T-helper 2 cell treated with Interferon-gamma antibody and Interleukin-4, amounts not matched to agents 100 ng/mL and 5 ng/mL, for 36 hours (primary cell): ENCODE measurements around the gene HIF3A. TPM values are rescaled to one million over a fixed set of nuclear protein-coding genes. Genes with fewer than 3 reads are reported as not detected.

ENCODE experiments used
- intact Hi-C: fragments of 100-400 bp; cut with micrococcal nuclease; formaldehyde crosslinking; loops from one replicate; pipeline ENCODE4 v1.15.1; 2023
- total RNA-seq: library from RNA; stranded (reverse); gene quantifications from 2 replicates; pipeline ENCODE4 v1.2.3, GENCODE V29; 2022

The HIF3A gene
- total RNA-seq, 1 donor from 2014 or later = not detected

DNA sequence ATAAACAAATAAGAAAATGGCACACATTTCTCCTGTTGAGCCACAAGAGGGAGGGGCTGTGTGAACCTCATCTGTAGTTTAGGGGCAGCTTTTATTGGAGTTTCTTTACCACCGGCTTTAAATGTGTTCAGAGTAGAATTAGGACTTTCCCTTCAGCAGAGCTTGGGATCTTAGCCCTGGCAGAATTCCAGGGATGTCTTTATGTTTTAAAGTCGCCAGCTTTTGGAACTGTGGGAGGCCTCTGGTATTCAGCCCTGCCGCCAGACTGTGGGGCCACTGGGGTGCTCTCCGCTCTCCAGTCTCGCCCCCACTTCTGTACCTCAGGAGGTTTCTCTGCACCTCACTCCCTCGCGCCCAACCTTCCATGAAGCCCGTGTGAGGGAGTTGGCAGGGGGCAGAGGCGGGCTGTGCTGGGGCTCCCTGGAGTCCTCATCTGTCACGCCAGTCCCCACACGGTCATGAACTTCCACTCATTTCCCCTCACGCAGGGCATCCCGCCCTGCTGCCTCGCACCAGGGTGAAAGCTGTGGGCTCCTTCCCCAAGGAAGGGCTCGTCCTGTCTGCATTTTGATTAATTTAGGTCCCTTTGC, 85.0 kb downstream of the HIF3A start:
- intact Hi-C loops = no loop called here

DNA sequence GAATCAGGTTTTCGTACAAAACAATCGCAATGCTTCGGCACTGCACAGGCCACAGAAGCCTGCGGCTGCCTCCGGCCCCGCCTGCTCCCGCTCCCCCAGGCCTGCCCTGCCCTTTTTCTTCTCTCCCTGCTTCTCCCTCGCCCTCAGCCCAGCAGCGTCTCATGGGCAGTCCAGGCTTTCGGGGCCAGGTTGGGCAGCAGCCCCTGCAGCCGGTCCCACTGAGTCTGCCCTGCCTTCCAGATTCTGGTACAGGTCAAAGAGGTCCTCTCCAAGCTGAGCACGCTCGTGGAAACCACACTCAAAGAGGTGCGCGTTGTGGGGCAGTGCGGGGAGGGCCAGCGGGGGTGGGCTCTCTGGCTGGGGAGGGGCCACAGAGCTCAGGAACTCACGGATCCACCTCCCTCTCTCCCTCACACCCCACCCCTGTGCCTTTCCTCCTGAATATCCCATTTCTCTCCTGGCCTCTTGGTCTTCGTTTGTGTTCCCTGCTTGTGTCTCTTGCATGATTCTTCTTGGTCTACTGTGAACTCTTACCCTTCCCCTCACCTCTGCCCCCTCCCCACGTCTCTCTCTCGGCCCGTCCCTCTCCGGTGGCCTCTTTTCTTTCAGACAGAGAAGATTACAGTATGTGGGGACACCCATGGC, 86.5 kb downstream of the HIF3A start:
- intact Hi-C loops = no loop called here

DNA sequence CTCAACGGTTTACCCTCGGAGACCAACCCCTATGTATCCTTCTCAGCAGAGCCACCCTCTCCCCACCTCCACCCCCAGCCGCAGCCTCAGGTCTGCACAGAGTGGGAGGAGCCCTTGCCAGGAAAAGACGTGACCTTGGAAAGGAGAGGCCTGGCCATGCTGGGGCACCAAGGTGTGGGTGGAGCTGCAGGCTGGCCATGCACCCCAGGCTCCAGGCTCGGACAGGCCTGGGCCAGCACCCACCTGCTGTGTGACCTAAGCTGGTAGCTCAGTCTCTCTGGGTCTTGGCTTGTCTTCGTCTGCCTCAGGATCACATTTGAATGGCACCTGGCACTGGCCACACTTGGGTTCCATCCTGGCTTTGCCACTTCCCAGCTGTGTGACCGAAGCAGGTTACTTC, 87.0 kb downstream of the HIF3A start:
- intact Hi-C loops = no loop called here

DNA sequence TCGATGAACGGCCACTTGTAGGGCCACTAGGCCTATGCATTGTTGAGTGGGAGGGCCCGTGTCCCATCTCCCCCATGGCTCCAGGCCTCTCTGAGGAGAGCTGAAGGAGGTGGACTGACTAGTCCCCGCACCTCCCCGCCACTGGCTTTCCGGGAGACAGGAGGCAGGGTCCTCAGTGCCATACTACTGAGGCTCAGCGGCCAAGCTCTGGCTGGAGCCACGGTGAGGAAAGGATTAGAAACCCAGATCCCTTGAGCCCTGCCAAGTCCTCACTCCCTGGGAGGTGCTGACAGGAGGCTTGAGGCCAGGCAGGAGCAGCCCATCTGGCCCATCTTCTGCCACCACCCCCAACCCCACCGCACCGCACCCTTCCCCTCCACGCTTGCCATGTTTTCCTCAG, 87.6 kb downstream of the HIF3A start:
- intact Hi-C loops = no loop called here

DNA sequence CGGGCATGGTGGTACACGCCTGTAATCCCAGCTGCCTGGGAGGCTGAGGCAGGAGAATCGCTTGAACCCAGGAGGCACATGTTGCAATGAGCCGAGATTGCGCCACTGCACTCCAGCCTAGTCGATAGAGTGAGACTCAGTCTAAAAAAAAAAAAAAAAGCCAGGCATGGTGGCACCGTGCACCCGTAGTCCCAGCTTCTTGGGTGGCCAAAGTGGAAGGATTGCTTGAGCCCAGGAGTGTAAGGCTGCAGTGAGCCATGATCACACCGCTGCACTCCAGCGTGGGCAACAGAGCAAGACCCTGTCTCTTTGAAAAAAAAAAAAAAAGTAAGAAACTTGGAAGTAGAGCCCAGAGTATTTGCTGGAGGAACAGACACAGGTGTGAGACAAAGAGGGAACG, 88.8 kb downstream of the HIF3A start:
- intact Hi-C loops = no loop called here

DNA sequence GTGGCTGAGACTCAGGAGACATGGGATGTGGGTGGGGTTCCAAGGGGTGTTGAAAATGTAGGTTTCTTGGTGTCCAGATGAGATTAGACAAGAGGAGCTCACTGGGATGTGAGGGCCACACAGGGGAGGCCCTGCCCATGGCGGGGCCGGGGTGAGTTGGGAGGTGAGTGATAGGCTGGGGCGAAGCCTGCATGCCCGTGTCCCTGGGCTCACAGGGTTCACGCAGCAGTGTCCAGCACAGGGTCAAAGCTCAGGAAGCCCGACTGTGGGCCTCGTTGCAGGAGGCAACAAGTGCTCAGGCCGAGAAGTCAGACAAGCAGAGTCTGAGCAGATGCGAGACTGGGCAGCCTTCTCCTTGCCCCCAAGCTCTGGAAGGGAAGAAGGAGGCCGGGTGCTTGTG, 89.3 kb downstream of the HIF3A start:
- intact Hi-C loops = no loop called here

DNA sequence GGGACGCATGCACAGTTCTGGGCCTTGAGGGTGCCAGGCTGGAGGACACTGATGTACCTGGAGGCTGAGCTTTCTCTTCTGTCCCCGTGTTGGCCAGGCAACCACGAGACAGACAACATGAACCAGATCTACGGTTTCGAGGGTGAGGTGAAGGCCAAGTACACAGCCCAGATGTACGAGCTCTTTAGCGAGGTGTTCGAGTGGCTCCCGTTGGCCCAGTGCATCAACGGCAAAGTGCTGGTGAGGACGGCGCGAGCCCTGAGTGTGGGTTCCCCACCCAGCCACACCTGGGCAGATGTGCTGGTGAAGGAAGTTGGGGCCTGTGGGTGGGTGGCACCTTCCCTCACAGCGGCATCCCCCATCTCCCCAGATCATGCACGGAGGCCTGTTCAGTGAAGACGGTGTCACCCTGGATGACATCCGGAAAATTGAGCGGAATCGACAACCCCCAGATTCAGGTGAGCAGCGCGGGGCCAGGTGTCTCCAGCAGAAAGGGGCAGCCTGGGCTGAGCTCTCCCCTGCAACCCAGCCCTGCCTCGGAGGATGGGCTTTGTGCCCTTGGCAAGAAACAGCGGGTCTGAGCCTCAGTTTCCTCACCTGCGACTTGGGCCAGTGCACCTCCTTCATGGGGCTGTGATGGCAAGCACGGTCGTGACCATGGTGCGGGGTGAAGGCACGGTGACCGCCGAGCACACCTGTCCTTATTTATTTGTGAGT, 90.3 kb downstream of the HIF3A start:
- intact Hi-C loops = no loop called here

DNA sequence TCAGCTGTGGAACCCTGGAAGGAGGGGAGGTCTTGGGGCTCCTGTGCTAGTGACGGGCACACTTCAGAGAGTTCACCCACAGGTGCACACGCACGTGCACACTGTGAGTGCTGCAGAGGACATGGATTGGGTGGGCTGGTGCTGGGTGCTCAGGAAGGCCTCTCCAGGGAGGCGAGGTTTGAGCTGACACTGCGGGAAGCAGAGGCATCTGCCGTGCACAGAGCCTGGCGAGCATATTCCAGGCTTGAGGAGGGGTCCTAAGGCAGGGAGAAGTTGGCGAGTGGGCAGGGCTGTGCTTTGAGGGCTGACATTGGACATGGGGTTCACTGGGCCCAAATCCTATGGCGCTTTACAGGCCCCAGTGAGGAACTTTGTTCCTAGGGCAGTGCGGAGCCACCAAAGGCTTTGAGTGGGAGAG, 90.9 kb downstream of the HIF3A start:
- intact Hi-C loops = no loop called here

DNA sequence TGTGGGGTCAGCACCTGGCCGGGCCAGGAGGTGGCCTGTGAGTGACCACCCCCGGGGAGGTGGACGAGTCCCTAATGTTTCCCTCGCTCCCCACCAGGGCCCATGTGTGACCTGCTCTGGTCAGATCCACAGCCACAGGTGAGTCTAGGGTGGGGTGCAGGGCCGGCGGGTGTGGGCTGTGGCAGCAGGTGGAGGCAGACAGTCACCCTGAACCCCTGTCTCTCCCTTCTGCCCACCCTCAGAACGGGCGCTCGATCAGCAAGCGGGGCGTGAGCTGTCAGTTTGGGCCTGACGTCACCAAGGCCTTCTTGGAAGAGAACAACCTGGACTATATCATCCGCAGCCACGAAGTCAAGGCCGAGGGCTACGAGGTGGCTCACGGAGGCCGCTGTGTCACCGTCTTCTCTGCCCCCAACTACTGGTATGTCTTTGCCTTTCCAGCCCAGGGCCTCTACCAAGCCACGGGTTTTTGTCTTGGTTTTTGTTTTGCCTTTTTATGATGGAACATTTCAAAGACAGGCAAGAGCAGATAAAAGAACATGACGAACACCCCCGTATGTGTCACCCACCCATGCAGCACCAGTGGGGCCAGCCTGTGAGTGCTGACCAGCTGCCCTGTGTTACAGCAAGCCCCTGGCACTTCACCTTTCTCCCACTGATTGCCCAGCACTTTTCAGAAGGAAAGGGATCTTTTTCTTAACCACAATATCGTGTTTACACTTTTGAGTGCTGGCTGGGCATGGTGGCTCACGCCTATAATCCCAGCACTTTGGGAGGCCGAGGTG, 91.7 kb downstream of the HIF3A start:
- intact Hi-C loops = no loop called here

DNA sequence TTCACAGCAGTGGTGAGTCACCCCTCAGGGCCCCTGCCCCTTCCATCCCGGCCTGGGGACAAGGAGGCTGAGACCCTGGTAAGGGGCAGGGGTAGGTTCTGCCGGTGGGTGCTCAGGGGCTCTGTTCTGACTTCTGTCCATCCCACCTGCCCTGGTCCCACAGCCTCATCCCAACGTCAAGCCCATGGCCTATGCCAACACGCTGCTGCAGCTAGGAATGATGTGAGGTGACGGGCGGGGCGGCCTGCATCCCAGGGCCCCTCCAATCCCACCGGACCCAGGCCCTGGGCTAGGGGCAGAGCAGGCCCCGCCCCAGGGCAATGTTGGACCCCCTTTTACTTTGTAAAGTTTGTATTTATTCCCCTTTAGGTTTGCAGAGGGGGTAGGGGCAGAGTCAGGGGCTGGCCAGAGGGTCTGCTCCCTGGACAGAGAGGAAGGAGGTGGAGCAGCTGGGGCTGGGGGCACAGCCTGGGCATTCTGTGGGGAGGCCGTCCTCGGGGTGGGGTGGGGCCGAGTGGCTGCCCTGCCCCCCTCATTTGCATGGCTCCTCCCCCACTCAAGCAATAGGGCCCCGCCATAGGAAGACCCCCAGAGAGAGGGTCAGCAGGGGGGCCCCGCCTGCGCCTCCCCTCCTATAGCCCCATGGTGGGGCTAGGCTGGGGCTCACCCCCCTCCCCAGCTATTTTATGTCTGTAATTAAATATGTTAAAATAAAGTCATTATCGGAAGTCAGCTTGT, 93.4 kb downstream of the HIF3A start:
- intact Hi-C loops = no loop called here

DNA sequence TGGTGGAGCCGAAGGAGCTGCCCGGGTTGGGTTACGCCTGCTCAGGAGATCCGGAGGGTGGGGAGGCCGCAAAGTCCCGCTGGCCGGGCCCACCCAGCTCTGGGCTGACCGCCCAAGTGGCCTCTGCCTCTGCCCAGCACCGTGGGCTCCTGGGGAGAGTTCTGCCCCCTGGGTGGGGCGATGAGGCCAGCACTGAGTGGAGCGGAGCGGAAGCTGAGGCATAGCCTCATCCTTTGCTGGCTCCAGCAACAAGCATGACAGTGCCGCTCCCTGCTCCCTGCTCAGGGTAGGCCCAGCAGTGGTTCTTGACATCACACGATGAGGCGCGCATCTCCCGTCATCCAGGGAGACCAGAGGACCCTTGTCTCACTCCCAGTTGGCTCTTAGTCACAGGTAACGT, 94.0 kb downstream of the HIF3A start:
- intact Hi-C loops = no loop called here

DNA sequence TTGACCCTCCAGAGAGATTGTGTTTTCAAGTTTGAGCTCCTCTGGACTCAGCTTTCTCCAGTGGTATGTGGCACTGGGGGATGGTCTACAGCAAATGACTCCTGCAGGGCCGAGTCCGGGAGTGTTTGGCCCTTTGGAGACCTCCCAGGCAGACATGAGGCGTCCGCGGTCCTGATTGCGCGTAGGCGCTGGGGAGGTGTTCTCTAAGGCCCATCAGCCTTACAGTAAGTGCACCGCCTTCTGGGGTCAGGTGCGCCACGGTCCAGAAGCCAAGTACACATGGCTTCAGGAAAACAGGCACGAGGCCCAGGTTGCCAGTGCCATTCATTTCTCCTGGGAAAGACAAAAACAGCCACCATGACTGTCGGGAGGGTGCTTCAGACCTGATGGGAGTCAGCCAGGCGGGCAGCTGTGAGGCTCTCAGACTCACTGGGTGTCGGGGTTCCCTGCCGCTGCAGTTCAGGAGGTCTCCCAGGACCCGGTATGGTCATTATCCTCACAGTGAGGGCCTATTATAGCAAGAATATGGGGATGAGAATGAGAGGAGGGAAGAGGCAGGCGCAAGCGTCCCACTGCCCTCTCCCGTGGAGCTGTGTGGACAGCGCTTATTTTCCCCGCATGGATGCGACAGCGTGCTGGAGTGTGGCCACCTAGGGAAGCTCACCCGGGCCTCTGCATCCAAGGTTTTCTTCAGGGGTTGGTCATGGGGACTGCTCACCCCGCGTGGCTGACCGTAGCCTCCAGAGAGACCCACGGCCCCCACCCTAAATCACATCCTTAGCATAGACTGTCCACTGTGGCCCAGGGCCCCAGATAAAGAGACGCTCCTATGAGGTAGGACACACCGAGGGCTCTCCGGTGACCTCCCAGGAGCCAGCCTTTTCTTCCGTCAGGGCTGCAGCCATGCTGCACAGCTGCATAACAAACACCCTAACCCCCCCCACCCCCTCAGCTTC, 94.7 kb downstream of the HIF3A start:
- intact Hi-C loops = no loop called here

DNA sequence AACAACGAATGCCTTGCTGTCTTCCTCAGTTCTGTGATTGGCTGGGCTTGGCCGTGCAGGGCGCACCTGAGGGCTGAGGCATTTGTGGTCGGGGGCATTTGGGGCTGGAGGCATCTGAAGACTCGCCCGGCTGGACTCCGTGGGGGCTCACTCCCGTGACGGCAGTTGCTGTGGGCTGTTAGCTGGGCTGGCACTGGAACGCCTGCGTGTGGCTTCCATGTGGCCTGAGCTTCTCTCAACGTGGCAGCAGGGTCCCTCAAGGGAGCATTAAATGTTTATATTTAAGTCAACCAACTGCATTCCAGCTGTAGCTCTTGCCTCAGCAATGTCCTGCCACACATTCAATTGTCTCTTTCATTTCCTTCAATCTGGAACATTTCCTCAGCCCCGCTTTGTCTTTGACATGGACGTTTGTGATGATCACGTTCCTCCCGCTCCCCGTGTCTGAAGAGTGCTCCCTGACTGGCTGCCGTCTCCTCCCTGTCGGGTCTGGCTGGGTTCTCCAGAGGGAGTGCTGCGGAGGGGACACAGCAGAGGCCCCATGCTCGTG, 95.5 kb downstream of the HIF3A start:
- intact Hi-C loops = no loop called here

DNA sequence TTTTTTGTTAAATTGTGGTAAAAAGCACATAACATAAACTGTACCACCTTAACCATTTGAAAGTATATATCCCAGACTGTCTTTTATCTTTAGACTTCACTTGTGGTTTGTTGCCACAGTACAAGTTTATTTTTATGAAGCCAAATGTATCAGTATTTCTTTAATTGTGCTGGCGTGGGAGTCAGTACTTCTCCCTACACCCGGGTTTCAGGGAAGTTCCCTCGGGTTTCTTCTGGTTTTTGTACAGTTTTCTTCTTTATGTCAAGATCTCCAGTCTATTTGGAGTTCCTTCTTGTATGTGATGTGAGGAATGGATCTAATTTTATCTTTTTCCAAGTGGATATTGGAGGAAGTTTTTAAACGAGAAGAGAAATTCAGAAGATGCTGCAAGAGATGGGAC, 96.0 kb downstream of the HIF3A start:
- intact Hi-C loops = no loop called here

Other genes with a start within 250 kb of the HIF3A start
- not detected in 2 replicates for gene IGFL3, start 172.4 kb upstream of the HIF3A start, total RNA-seq
- 0.30 TPM in 1 of 2 replicates, not detected in the other for gene IGFL2, start 148.8 kb upstream of the HIF3A start, total RNA-seq
- gene IGFL1, start 67.3 kb upstream of the HIF3A start, total RNA-seq = not detected in 2 replicates
- gene PPP5C, start 50.0 kb downstream of the HIF3A start, total RNA-seq = 109 and 112 TPM in 2 replicates
- not detected in 2 replicates for gene CCDC8, start 116.5 kb downstream of the HIF3A start, total RNA-seq
- not detected in 2 replicates for gene PNMA8C, start 131.9 kb downstream of the HIF3A start, total RNA-seq
- gene PNMA8A, start 174.5 kb downstream of the HIF3A start, total RNA-seq = not detected in 2 replicates
- not detected in 2 replicates for gene PNMA8B, start 198.8 kb downstream of the HIF3A start, total RNA-seq